ENCODE results near the gene CD300LF.

The CD300LF gene

GRCh38 chr17:74704544-74704943 is 8.2 kb downstream of the CD300LF start:
- H3K36me3 ChIP-seq (ENCODE audit: control insufficient read depth in 2 of 2, insufficient read depth in 2 of 2, low read length in 2 of 2) = no peaks in the 10 kb centered on the region

GRCh38 chr17:74703311-74703710 is 9.4 kb downstream of the CD300LF start:
- Histone ChIP-seq H3K36me3 (ENCODE audit: control insufficient read depth in 2 of 2, insufficient read depth in 2 of 2, low read length in 2 of 2) (no peaks in the 10 kb centered on the region), H3K27me3 (ENCODE audit: control insufficient read depth in 1 of 2, insufficient read depth in 2 of 2, low read length in 2 of 2) (no peaks in the 10 kb centered on the region), H3K27ac (ENCODE audit: low read length) (no peak overlapping the region), H3K4me1 (ENCODE audit: control insufficient read depth, insufficient read depth, low read length) (no peaks in the 10 kb centered on the region), H3K9me3 (ENCODE audit: control insufficient read depth in 2 of 2, low read length in 2 of 2) (no peaks in the 10 kb centered on the region), H3K4me3 (ENCODE audit: low read length in 2 of 2) (no peak overlapping the region), H3K9ac (ENCODE audit: low read length in 2 of 2) (no peak overlapping the region)

More at GRCh38 chr17:74704544-74704943, 8.2 kb downstream of the CD300LF start:
- H3K27ac ChIP-seq (ENCODE audit: low read length) = no peak overlapping the region
- no peaks in the 10 kb centered on the region for H3K9me3 ChIP-seq (ENCODE audit: control insufficient read depth in 2 of 2, low read length in 2 of 2)
- H3K4me3 ChIP-seq (ENCODE audit: low read length in 2 of 2) = no peak overlapping the region
- no peaks in the 10 kb centered on the region for H3K27me3 ChIP-seq (ENCODE audit: control insufficient read depth in 1 of 2, insufficient read depth in 2 of 2, low read length in 2 of 2)
- H3K4me1 ChIP-seq (ENCODE audit: control insufficient read depth, insufficient read depth, low read length) = no peaks in the 10 kb centered on the region
- no peak overlapping the region for H3K9ac ChIP-seq (ENCODE audit: low read length in 2 of 2)

- Histone ChIP-seq H3K36me3 (ENCODE audit: control insufficient read depth in 2 of 2, insufficient read depth in 2 of 2, low read length in 2 of 2) (no peaks in the 10 kb centered on the region), H3K9me3 (ENCODE audit: control insufficient read depth in 2 of 2, low read length in 2 of 2) (no peaks in the 10 kb centered on the region), H3K27ac (ENCODE audit: low read length) (no peak overlapping the region), H3K27me3 (ENCODE audit: control insufficient read depth in 1 of 2, insufficient read depth in 2 of 2, low read length in 2 of 2) (peaks cover 0 to 2% of the 10 kb centered on the region in 2 donors), H3K9ac (ENCODE audit: low read length in 2 of 2) (no peak overlapping the region), H3K4me3 (ENCODE audit: low read length in 2 of 2) (no peak overlapping the region), H3K4me1 (ENCODE audit: control insufficient read depth, insufficient read depth, low read length) (no peaks in the 10 kb centered on the region)
Measured at GRCh38 chr17:74702116-74702871, 10.4 kb downstream of the CD300LF start.

GRCh38 chr17:74699236-74699635 is 13.5 kb downstream of the CD300LF start:
- peaks cover 0 to 3% of the 10 kb centered on the region in 2 donors for H3K27me3 ChIP-seq (ENCODE audit: control insufficient read depth in 1 of 2, insufficient read depth in 2 of 2, low read length in 2 of 2)
- H3K9me3 ChIP-seq (ENCODE audit: control insufficient read depth in 2 of 2, low read length in 2 of 2) = peaks cover 0 to under 1% of the 10 kb centered on the region in 2 donors
- H3K27ac ChIP-seq (ENCODE audit: low read length) = no peak overlapping the region
- no peak overlapping the region for H3K4me3 ChIP-seq (ENCODE audit: low read length in 2 of 2)
- no peaks in the 10 kb centered on the region for H3K36me3 ChIP-seq (ENCODE audit: control insufficient read depth in 2 of 2, insufficient read depth in 2 of 2, low read length in 2 of 2)
- no peaks in the 10 kb centered on the region for H3K4me1 ChIP-seq (ENCODE audit: control insufficient read depth, insufficient read depth, low read length)
- H3K9ac ChIP-seq (ENCODE audit: low read length in 2 of 2) = no peak overlapping the region

GRCh38 chr17:74698069-74698468 is 14.7 kb downstream of the CD300LF start:
- no peak overlapping the region for H3K9ac ChIP-seq (ENCODE audit: low read length in 2 of 2)
- peaks cover 0 to 2% of the 10 kb centered on the region in 2 donors for H3K9me3 ChIP-seq (ENCODE audit: control insufficient read depth in 2 of 2, low read length in 2 of 2)
- H3K36me3 ChIP-seq (ENCODE audit: control insufficient read depth in 2 of 2, insufficient read depth in 2 of 2, low read length in 2 of 2) = no peaks in the 10 kb centered on the region
- no peak overlapping the region for H3K27ac ChIP-seq (ENCODE audit: low read length)
- H3K4me3 ChIP-seq (ENCODE audit: low read length in 2 of 2) = no peak overlapping the region
- H3K27me3 ChIP-seq (ENCODE audit: control insufficient read depth in 1 of 2, insufficient read depth in 2 of 2, low read length in 2 of 2) = peaks cover 0 to 3% of the 10 kb centered on the region in 2 donors
- no peaks in the 10 kb centered on the region for H3K4me1 ChIP-seq (ENCODE audit: control insufficient read depth, insufficient read depth, low read length)

GRCh38 chr17:74697515-74697914 is 15.2 kb downstream of the CD300LF start:
- peaks cover 0 to 3% of the 10 kb centered on the region in 2 donors for H3K27me3 ChIP-seq (ENCODE audit: control insufficient read depth in 1 of 2, insufficient read depth in 2 of 2, low read length in 2 of 2)
- H3K4me3 ChIP-seq (ENCODE audit: low read length in 2 of 2) = no peak overlapping the region
- H3K36me3 ChIP-seq (ENCODE audit: control insufficient read depth in 2 of 2, insufficient read depth in 2 of 2, low read length in 2 of 2) = no peaks in the 10 kb centered on the region
- no peaks in the 10 kb centered on the region for H3K4me1 ChIP-seq (ENCODE audit: control insufficient read depth, insufficient read depth, low read length)
- peaks cover 0 to 2% of the 10 kb centered on the region in 2 donors for H3K9me3 ChIP-seq (ENCODE audit: control insufficient read depth in 2 of 2, low read length in 2 of 2)
- no peak overlapping the region for H3K27ac ChIP-seq (ENCODE audit: low read length)
- H3K9ac ChIP-seq (ENCODE audit: low read length in 2 of 2) = no peak overlapping the region

GRCh38 chr17:74695629-74696028 is 17.1 kb downstream of the CD300LF start:
- Histone ChIP-seq H3K9ac (ENCODE audit: low read length in 2 of 2) (no peak overlapping the region), H3K27me3 (ENCODE audit: control insufficient read depth in 1 of 2, insufficient read depth in 2 of 2, low read length in 2 of 2) (peaks cover 0 to 3% of the 10 kb centered on the region in 2 donors), H3K9me3 (ENCODE audit: control insufficient read depth in 2 of 2, low read length in 2 of 2) (peaks cover 0 to 2% of the 10 kb centered on the region in 2 donors), H3K27ac (ENCODE audit: low read length) (no peak overlapping the region), H3K4me1 (ENCODE audit: control insufficient read depth, insufficient read depth, low read length) (no peaks in the 10 kb centered on the region), H3K36me3 (ENCODE audit: control insufficient read depth in 2 of 2, insufficient read depth in 2 of 2, low read length in 2 of 2) (no peaks in the 10 kb centered on the region), H3K4me3 (ENCODE audit: low read length in 2 of 2) (no peak overlapping the region)

- peaks cover 0 to 2% of the 10 kb centered on the region in 2 donors for H3K9me3 ChIP-seq (ENCODE audit: control insufficient read depth in 2 of 2, low read length in 2 of 2)
- H3K27me3 ChIP-seq (ENCODE audit: control insufficient read depth in 1 of 2, insufficient read depth in 2 of 2, low read length in 2 of 2) = peaks cover 0 to 3% of the 10 kb centered on the region in 2 donors
- no peak overlapping the region for H3K27ac ChIP-seq (ENCODE audit: low read length)
- no peak overlapping the region for H3K9ac ChIP-seq (ENCODE audit: low read length in 2 of 2)
- no peaks in the 10 kb centered on the region for H3K36me3 ChIP-seq (ENCODE audit: control insufficient read depth in 2 of 2, insufficient read depth in 2 of 2, low read length in 2 of 2)
- H3K4me3 ChIP-seq (ENCODE audit: low read length in 2 of 2) = no peak overlapping the region
- no peaks in the 10 kb centered on the region for H3K4me1 ChIP-seq (ENCODE audit: control insufficient read depth, insufficient read depth, low read length)
Measured at GRCh38 chr17:74694081-74694480, 18.6 kb downstream of the CD300LF start.

- Histone ChIP-seq H3K4me3 (ENCODE audit: low read length in 2 of 2) (no peak overlapping the region), H3K4me1 (ENCODE audit: control insufficient read depth, insufficient read depth, low read length) (no peaks in the 10 kb centered on the region), H3K27me3 (ENCODE audit: control insufficient read depth in 1 of 2, insufficient read depth in 2 of 2, low read length in 2 of 2) (peaks cover 0 to 2% of the 10 kb centered on the region in 2 donors), H3K27ac (ENCODE audit: low read length) (no peak overlapping the region), H3K9ac (ENCODE audit: low read length in 2 of 2) (no peak overlapping the region), H3K36me3 (ENCODE audit: control insufficient read depth in 2 of 2, insufficient read depth in 2 of 2, low read length in 2 of 2) (no peaks in the 10 kb centered on the region), H3K9me3 (ENCODE audit: control insufficient read depth in 2 of 2, low read length in 2 of 2) (peaks cover 0 to 2% of the 10 kb centered on the region in 2 donors)
Measured at GRCh38 chr17:74691151-74691550, 21.6 kb downstream of the CD300LF start.

GRCh38 chr17:74690409-74690825 is 22.3 kb downstream of the CD300LF start:
- Histone ChIP-seq H3K27ac (ENCODE audit: low read length) (no peak overlapping the region), H3K9me3 (ENCODE audit: control insufficient read depth in 2 of 2, low read length in 2 of 2) (peaks cover 0 to 2% of the 10 kb centered on the region in 2 donors), H3K4me1 (ENCODE audit: control insufficient read depth, insufficient read depth, low read length) (no peaks in the 10 kb centered on the region), H3K27me3 (ENCODE audit: control insufficient read depth in 1 of 2, insufficient read depth in 2 of 2, low read length in 2 of 2) (peaks cover 0 to under 1% of the 10 kb centered on the region in 2 donors), H3K36me3 (ENCODE audit: control insufficient read depth in 2 of 2, insufficient read depth in 2 of 2, low read length in 2 of 2) (no peaks in the 10 kb centered on the region), H3K4me3 (ENCODE audit: low read length in 2 of 2) (no peak overlapping the region), H3K9ac (ENCODE audit: low read length in 2 of 2) (no peak overlapping the region)

- Histone ChIP-seq H3K4me1 (ENCODE audit: control insufficient read depth, insufficient read depth, low read length) (no peaks in the 10 kb centered on the region), H3K27ac (ENCODE audit: low read length) (no peak overlapping the region), H3K4me3 (ENCODE audit: low read length in 2 of 2) (no peak overlapping the region), H3K9me3 (ENCODE audit: control insufficient read depth in 2 of 2, low read length in 2 of 2) (no peaks in the 10 kb centered on the region), H3K36me3 (ENCODE audit: control insufficient read depth in 2 of 2, insufficient read depth in 2 of 2, low read length in 2 of 2) (no peaks in the 10 kb centered on the region), H3K27me3 (ENCODE audit: control insufficient read depth in 1 of 2, insufficient read depth in 2 of 2, low read length in 2 of 2) (no peaks in the 10 kb centered on the region), H3K9ac (ENCODE audit: low read length in 2 of 2) (no peak overlapping the region)
Measured at GRCh38 chr17:74687886-74688285, 24.8 kb downstream of the CD300LF start.
